GM13977 (cell line): ENCODE results near the gene RANBP9.
A peak's percentile ranks its signal among the peaks of the same experiment; 100 is the strongest.

Experiments
- DNase-seq: peaks from one replicate; pipeline ENCODE4 v3.0.0; 2012; ENCODE audit warnings: low spot score
- CTCF ChIP-seq: IDR thresholded peaks from 2 replicates; pipeline ENCODE4 v1.5.1; 2012; ENCODE audit warnings: mild to moderate bottlenecking, control low read depth; ENCODE audit not compliant: insufficient read depth; ENCODE audit errors: extremely low read depth, missing control alignments
- in situ Hi-C: fragments of 300-500 bp; cut with MboI; formaldehyde crosslinking; loops from one replicate; pipeline ENCODE4 v1.12.0; 2022; ENCODE audit warnings: low sequenced_read_pairs, low pct_unique_long_range_greater_than_20kb, mixed read lengths, inconsistent platforms; ENCODE audit not compliant: unreplicated experiment

The RANBP9 gene

GRCh38 chr6:13577926-13578325 lies 133.7 kb downstream of the RANBP9 start:
- TF ChIP-seq CTCF, result no peak
- in situ Hi-C loops, result no loop called here
- no peak for DNase-seq

- TF ChIP-seq CTCF, result no peak
- no peak for DNase-seq
- in situ Hi-C loops, result no loop called here
Measured at GRCh38 chr6:13576017-13576416, 135.6 kb downstream of the RANBP9 start.

GRCh38 chr6:13575377-13575775 lies 136.3 kb downstream of the RANBP9 start:
- DNase-seq, result no peak
- in situ Hi-C loops, result no loop called here
- TF ChIP-seq CTCF, result peak; percentile 79

- DNase-seq, result peak; percentile 79
- in situ Hi-C loops, result no loop called here
- TF ChIP-seq CTCF, result no peak
Measured at GRCh38 chr6:13574571-13575376, 136.9 kb downstream of the RANBP9 start, which contains the start of gene SIRT5. Gene SIRT5 (plus strand): TSS chr6:13574601. CDS start chr6:13584111, 9,510 bp downstream.

- peak; percentile 96 for DNase-seq
- in situ Hi-C loops, result no loop called here
- TF ChIP-seq CTCF, result peak; percentile 57
Measured at GRCh38 chr6:13574149-13574570, 137.5 kb downstream of the RANBP9 start.

- DNase-seq, result no peak
- in situ Hi-C loops, result no loop called here
- no peak for TF ChIP-seq CTCF
Measured at GRCh38 chr6:13573669-13574110, 137.9 kb downstream of the RANBP9 start.
